Measurements from ENCODE around the gene OR11H6.
"Not testable (repeated sequence)": the region's sequence is repeated elsewhere in the genome, so short reads cannot be mapped to it uniquely, and the experiment has no call there.

Gene OR11H6

DNA sequence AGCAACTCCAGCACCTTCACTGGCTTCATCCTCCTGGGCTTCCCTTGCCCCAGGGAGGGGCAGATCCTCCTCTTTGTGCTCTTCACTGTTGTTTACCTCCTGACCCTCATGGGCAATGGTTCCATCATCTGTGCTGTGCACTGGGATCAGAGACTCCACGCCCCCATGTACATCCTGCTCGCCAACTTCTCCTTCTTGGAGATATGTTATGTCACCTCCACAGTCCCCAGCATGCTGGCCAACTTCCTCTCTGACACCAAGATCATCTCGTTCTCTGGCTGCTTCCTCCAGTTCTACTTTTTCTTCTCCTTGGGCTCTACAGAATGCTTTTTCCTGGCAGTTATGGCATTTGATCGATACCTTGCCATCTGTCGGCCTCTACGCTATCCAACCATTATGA is 26.1 kb upstream of the OR11H6 start:
- no peak for DNase-seq (ENCODE audit: insufficient read length)
- TF ChIP-seq POLR2AphosphoS5 (IDR thresholded peaks at IDR 0.05; ENCODE audit: low read depth, low read length) (no peak), TAF1 (IDR thresholded peaks at IDR 0.05; ENCODE audit: borderline replicate concordance, low read depth, low read length) (no peak), POLR2A (IDR thresholded peaks at IDR 0.05; ENCODE audit: low read depth, low read length) (no peak)
- no peak for FAIRE-seq

- TF ChIP-seq TAF1 (IDR thresholded peaks at IDR 0.05; ENCODE audit: borderline replicate concordance, low read depth, low read length) (no peak), POLR2A (IDR thresholded peaks at IDR 0.05; ENCODE audit: low read depth, low read length) (no peak), POLR2AphosphoS5 (IDR thresholded peaks at IDR 0.05; ENCODE audit: low read depth, low read length) (no peak)
- FAIRE-seq (no peak), DNase-seq (ENCODE audit: insufficient read length) (no peak)
These were observed 24.5 kb upstream of the OR11H6 start for GRCh38 chr14:20198991-20199390.

DNA sequence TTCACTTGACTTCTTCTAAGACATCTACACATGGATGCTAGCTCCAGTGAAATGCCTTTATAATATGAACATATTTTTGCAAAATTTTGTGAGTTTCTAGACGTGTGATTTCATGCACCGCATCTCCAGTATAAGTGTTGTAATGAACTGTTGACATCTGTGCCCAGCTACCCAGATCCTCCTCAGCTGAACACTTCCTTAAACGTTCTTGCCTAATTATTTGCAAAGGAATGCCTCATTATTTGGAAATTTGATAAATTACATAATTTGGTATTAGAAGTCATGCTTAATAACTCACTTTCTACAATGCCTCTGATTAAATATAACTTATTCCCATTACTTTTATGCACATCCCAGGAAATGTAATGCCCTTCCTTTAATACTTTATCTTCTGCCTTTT is 18.8 kb upstream of the OR11H6 start:
- DNase-seq (ENCODE audit: insufficient read length), result no peak
- TF ChIP-seq POLR2AphosphoS5 (IDR thresholded peaks at IDR 0.05; ENCODE audit: low read depth, low read length) (no peak), TAF1 (IDR thresholded peaks at IDR 0.05; ENCODE audit: borderline replicate concordance, low read depth, low read length) (no peak), POLR2A (IDR thresholded peaks at IDR 0.05; ENCODE audit: low read depth, low read length) (no peak)
- FAIRE-seq, result no peak

GRCh38 chr14:20209595-20209994 is 13.9 kb upstream of the OR11H6 start:
- no peak for FAIRE-seq
- no peak for DNase-seq (ENCODE audit: insufficient read length)
- TF ChIP-seq POLR2A (IDR thresholded peaks at IDR 0.05; ENCODE audit: low read depth, low read length), result no peak

DNA sequence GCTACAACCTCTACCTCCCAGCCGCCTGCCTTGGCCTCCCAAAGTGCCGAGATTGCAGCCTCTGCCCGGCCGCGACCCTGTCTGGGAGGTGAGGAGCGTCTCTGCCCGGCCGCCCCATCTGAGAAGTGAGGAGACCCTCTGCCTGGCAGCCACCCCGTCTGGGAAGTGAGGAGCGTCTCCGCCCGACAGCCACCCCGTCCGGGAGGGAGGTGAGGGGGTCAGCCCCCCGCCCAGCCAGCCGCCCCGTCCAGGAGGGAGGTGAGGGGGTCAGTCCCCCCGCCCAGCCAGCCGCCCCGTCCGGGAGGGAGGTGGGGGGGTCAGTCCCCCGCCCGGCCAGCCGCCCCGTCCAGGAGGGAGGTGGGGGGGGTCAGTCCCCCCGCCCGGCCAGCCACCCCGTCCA is 11.1 kb upstream of the OR11H6 start:
- FAIRE-seq; DNase-seq (ENCODE audit: insufficient read length): not testable (repeated sequence)

DNA sequence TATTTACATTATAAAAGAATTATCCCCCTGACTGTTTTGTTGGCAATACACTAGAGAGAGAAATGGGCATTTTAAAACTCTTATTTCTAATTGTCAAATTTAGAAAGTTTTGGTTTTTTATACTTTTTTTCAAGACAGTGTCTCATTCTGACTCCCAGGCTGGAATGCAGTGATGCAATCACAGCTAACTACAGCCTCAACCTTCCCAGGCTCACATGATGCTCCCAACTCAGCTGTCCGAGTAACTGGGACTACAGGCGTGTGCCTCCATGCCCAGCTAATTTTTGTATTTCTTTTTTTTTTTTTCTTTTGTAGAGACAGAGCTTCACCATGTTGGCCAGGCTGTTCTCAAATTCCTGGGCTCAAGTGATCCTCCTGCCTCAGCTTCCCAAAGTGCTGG is 8.3 kb upstream of the OR11H6 start:
- no peak for DNase-seq (ENCODE audit: insufficient read length)
- TF ChIP-seq POLR2A (IDR thresholded peaks at IDR 0.05; ENCODE audit: low read depth, low read length) (no peak), TAF1 (IDR thresholded peaks at IDR 0.05; ENCODE audit: borderline replicate concordance, low read depth, low read length) (no peak), POLR2AphosphoS5 (IDR thresholded peaks at IDR 0.05; ENCODE audit: low read depth, low read length) (no peak)
- FAIRE-seq, result no peak

- DNase-seq (ENCODE audit: insufficient read length), result no peak
- TF ChIP-seq TAF1 (IDR thresholded peaks at IDR 0.05; ENCODE audit: borderline replicate concordance, low read depth, low read length), result no peak
- no peak for TF ChIP-seq POLR2AphosphoS5 (IDR thresholded peaks at IDR 0.05; ENCODE audit: low read depth, low read length)
- no peak for TF ChIP-seq POLR2A (IDR thresholded peaks at IDR 0.05; ENCODE audit: low read depth, low read length)
- FAIRE-seq, result no peak
These were observed 4.5 kb upstream of the OR11H6 start for GRCh38 chr14:20219033-20219432.

- FAIRE-seq, result no peak
- no peak for TF ChIP-seq TAF1 (IDR thresholded peaks at IDR 0.05; ENCODE audit: borderline replicate concordance, low read depth, low read length)
- TF ChIP-seq POLR2A (IDR thresholded peaks at IDR 0.05; ENCODE audit: low read depth, low read length), result no peak
- no peak for TF ChIP-seq POLR2AphosphoS5 (IDR thresholded peaks at IDR 0.05; ENCODE audit: low read depth, low read length)
- no peak for DNase-seq (ENCODE audit: insufficient read length)
These were observed 5.2 kb downstream of the OR11H6 start, which contains the start of gene OR11H7 for GRCh38 chr14:20228681-20229080. TSS of gene OR11H7 (plus strand) at chr14:20228981.

DNA sequence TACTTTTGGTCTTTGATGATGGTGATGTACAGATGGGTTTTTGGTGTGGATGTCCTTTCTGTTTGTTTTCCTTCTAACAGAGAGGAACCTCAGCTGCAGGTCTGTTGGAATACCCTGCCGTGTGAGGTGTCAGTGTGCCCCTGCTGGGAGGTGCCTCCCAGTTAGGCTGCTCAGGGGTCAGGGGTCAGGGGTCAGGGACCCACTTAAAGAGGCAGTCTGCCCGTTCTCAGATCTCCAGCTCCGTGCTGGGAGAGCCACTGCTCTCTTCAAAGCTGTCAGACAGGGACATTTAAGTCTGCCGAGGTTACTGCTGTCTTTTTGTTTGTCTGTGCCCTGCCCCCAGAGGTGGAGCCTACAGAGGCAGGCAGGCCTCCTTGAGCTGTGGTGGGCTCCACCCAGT is 11.9 kb downstream of the OR11H6 start:
- DNase-seq (ENCODE audit: insufficient read length); FAIRE-seq: not testable (repeated sequence)

GRCh38 chr14:20247646-20248246 is 24.2 kb downstream of the OR11H6 start:
- DNase-seq (ENCODE audit: insufficient read length) (no peak), FAIRE-seq (no peak)
- no peak for TF ChIP-seq TAF1 (IDR thresholded peaks at IDR 0.05; ENCODE audit: borderline replicate concordance, low read depth, low read length)
- no peak for TF ChIP-seq POLR2A (IDR thresholded peaks at IDR 0.05; ENCODE audit: low read depth, low read length)
- TF ChIP-seq POLR2AphosphoS5 (IDR thresholded peaks at IDR 0.05; ENCODE audit: low read depth, low read length), result no peak

- TF ChIP-seq TAF1 (IDR thresholded peaks at IDR 0.05; ENCODE audit: borderline replicate concordance, low read depth, low read length) (no peak), POLR2AphosphoS5 (IDR thresholded peaks at IDR 0.05; ENCODE audit: low read depth, low read length) (no peak), POLR2A (IDR thresholded peaks at IDR 0.05; ENCODE audit: low read depth, low read length) (no peak)
- no peak for FAIRE-seq
- no peak for DNase-seq (ENCODE audit: insufficient read length)
These were observed 39.2 kb downstream of the OR11H6 start for GRCh38 chr14:20262642-20263128.

DNA sequence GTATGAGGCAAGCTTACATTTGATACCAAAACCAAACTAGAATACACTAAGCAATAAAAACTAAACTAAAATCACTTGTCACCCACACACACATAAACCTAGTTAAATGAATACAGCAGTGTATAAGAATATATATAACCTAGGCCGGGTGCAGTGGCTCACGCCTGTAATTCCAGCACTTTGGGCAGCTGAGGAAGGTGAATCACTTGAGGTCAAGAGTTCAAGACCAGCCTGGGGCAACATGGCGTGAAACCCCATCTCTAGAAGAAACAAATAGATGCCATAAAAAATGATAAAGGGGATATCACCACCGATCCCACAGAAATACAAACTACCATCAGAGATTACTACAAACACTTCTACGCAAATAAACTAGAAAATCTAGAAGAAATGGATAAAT is 40.9 kb downstream of the OR11H6 start:
- not testable (repeated sequence) for FAIRE-seq; DNase-seq (ENCODE audit: insufficient read length)

DNA sequence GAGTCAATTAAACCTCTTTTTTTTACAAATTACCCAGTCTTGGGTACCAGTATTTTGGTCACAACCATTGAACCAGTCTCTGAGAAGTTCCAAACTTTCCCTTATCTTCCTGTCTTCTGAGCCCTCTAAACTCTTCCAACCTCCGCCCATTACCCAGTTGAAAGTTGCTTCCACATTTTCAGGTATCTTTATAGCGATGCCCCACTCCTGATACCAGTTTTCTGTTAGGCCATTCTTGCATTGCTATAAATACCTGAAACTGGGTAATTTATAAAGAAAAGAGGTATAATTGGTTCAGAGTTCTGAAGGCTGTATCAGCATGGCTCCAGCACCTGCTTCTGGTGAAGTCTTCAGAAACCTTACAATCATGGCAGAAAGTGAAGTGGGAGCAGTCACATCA is 50.6 kb downstream of the OR11H6 start:
- no peak for DNase-seq (ENCODE audit: insufficient read length)
- TF ChIP-seq POLR2AphosphoS5 (IDR thresholded peaks at IDR 0.05; ENCODE audit: low read depth, low read length) (no peak), POLR2A (IDR thresholded peaks at IDR 0.05; ENCODE audit: low read depth, low read length) (no peak), TAF1 (IDR thresholded peaks at IDR 0.05; ENCODE audit: borderline replicate concordance, low read depth, low read length) (no peak)
- FAIRE-seq, result no peak
